Skeletal muscle tissue (tissue), 4 donors: ENCODE results near the gene PCSK6. TPM values are rescaled to one million over a fixed set of nuclear protein-coding genes. Genes with fewer than 3 reads are reported as not detected.
A peak's percentile ranks its signal among the peaks of the same experiment; 100 is the strongest.

Source experiments
- H3K27ac ChIP-seq: one replicate; pipeline ENCODE4 v1.7.0; 2013; ENCODE audit warnings: mild to moderate bottlenecking, low read depth, low read length, inconsistent platforms
- H3K27me3 ChIP-seq, 3 donors: one replicate each; pipeline ENCODE4 v1.7.0; 2013; ENCODE audit warnings: low read length in 3 of 3; ENCODE audit not compliant: control insufficient read depth in 3 of 3, insufficient read depth in 3 of 3
- H3K36me3 ChIP-seq, 3 donors: one replicate each; pipeline ENCODE4 v1.7.0; 2013; ENCODE audit warnings: low read length in 3 of 3; ENCODE audit not compliant: control insufficient read depth in 3 of 3, insufficient read depth in 3 of 3
- H3K4me1 ChIP-seq, 3 donors: one replicate each; pipeline ENCODE4 v1.7.0; 2013; ENCODE audit warnings: low read length in 3 of 3, mild to moderate bottlenecking in 3 of 3; ENCODE audit not compliant: control insufficient read depth in 3 of 3, insufficient read depth in 3 of 3
- H3K4me3 ChIP-seq, 3 donors: one replicate each; pipeline ENCODE4 v1.7.0; 2013; ENCODE audit warnings: low read length in 3 of 3
- H3K9ac ChIP-seq, 3 donors: one replicate each; pipeline ENCODE4 v1.7.0; 2013; ENCODE audit warnings: low read length in 3 of 3, mild to moderate bottlenecking in 3 of 3, moderate library complexity in 2 of 3, low read depth in 1 of 3
- H3K9me3 ChIP-seq, 3 donors: one replicate each; pipeline ENCODE4 v1.7.0; 2013; ENCODE audit warnings: low read length in 3 of 3; ENCODE audit not compliant: control insufficient read depth in 3 of 3
- total RNA-seq: library from RNA; depleted of rRNA; stranded (reverse); fragments of >200 nt; gene quantifications from one replicate; pipeline ENCODE4 v1.2.3, GENCODE V29; 2014
- donor health status: Osteomylitis.

The PCSK6 gene
- total RNA-seq = 11.5 TPM

DNA sequence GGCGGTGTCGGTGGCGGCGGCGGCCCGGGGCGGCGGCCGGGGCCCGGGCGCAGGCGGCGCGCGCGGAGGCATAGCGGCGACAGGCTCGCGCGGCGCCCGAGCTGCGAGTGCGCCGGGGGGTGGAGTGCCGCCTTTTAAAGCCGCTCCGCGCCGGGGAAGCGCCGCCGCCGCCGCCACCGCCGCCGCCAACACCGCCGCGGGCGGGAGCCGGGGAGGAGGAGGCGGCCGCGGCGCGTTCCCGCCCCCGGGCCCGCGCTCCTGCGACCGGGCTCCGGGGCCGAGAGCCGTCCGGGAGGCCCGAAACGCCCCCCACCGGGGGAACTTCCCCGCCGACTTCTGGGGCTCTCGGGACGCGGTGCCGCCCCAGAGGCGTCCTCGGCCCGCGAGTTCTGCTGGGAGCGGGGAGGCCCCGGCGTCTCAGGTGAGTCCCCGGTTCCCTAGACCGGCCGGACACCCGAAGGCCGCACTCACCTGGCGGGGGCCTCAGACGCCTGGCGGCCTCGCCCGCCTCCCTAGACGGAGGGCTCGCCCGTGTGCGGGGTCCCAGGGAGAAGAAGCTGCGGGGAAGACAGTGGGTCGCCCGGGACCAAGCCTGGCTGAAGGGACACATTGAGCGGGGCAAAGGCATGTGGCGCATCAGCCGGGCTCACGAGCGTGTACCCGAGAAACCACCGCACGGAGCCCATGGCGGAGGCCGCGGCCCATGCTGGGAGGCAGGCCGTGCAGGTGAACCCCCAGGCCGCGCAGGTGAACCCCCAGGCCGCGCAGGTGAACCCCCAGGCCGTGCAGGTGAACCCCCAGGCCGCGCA is at the start of gene PCSK6:
Gene PCSK6 (minus strand): TSS at position 109 of the 809 bp plus-strand sequence. CDS start 37 bp downstream, at position 72.
- H3K36me3 ChIP-seq = no peaks in the 10 kb centered on the region
- peaks cover 0 to 6% (median 3%) of the 10 kb centered on the region in 3 donors for H3K4me1 ChIP-seq
- no peaks in the 10 kb centered on the region for H3K9me3 ChIP-seq
- no peak within 1 kb of the TSS for H3K27ac ChIP-seq
- peak within 1 kb of the TSS in 2 of 3 donors; percentile 32 to 56 for H3K4me3 ChIP-seq
- peaks cover 0 to 10% (median 5%) of the 10 kb centered on the region in 3 donors for H3K27me3 ChIP-seq
- peak within 1 kb of the TSS; percentile 10 to 69 (median 64) for H3K9ac ChIP-seq

DNA sequence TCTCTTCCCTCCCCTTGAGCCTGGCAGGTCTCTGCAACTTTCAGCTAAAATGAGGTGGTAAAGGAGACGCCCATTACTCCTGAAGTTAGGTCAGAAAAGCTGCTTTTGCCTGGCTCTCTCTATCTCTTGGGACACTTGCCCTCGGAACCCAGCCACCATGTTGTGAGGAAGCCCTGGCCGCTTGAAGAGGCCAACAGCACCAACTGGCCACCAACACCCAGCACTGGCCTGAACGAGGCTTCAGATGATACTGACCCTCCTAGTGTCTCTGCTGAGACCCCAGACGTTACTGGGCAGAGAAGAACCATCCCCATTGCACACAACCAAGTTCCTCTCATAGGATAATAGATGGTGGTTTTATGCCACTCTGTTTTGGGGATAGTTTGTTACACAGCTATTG is 49.5 kb upstream of the PCSK6 start:
- Histone ChIP-seq H3K36me3 (no peaks in the 10 kb centered on the region), H3K9ac (no peak overlapping the region), H3K27me3 (peaks cover 10 to 15% (median 12%) of the 10 kb centered on the region in 3 donors), H3K4me3 (no peak overlapping the region), H3K27ac (no peak overlapping the region), H3K9me3 (peaks cover 0 to 2% (median 0%) of the 10 kb centered on the region in 3 donors), H3K4me1 (peaks cover 0 to 5% (median 4%) of the 10 kb centered on the region in 3 donors)

- no peak overlapping the region for H3K9ac ChIP-seq
- H3K27me3 ChIP-seq = peaks cover 2 to 8% (median 5%) of the 10 kb centered on the region in 3 donors
- H3K4me3 ChIP-seq = no peak overlapping the region
- H3K9me3 ChIP-seq = peaks cover 0 to 2% (median 0%) of the 10 kb centered on the region in 3 donors
- no peaks in the 10 kb centered on the region for H3K36me3 ChIP-seq
- no peak overlapping the region for H3K27ac ChIP-seq
- peaks cover 0 to 5% (median 4%) of the 10 kb centered on the region in 3 donors for H3K4me1 ChIP-seq
Measured at GRCh38 chr15:101538177-101538576, 48.7 kb upstream of the PCSK6 start.

GRCh38 chr15:101537483-101538080 is 48.1 kb upstream of the PCSK6 start:
- peaks cover 0 to 4% (median under 1%) of the 10 kb centered on the region in 3 donors for H3K27me3 ChIP-seq
- H3K4me3 ChIP-seq = no peak overlapping the region
- no peaks in the 10 kb centered on the region for H3K36me3 ChIP-seq
- H3K4me1 ChIP-seq = peaks cover 0 to 5% (median 4%) of the 10 kb centered on the region in 3 donors
- no peak overlapping the region for H3K9ac ChIP-seq
- H3K27ac ChIP-seq = no peak overlapping the region
- H3K9me3 ChIP-seq = peaks cover 0 to 2% (median 0%) of the 10 kb centered on the region in 3 donors

DNA sequence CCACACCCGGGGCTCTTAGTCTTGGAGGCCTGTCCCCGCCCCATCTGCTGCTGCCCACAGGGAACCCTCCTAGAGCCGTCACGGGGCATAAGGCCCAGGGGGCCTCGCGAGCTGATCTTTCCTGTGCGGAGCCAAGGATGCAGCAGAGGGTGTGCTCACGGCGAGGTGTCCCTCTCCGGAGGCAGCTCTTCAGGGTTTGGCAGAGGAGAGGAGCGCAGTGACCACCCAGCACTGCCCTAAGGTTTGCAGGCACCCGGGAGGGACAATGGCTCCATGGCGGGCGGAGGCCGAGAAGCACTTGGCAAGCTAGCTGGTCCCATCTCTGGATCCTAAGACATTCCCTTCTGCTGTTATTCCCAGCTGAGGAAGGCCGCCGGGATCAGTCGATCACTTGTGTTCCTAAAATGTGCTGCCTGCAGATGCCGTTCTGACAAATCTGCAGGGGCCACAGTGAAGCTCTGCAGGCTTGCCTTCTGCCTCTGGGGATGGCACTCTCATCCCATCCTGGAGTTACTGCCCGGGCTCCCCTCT is 47.4 kb upstream of the PCSK6 start:
- Histone ChIP-seq H3K9ac (no peak overlapping the region), H3K27ac (no peak overlapping the region)

DNA sequence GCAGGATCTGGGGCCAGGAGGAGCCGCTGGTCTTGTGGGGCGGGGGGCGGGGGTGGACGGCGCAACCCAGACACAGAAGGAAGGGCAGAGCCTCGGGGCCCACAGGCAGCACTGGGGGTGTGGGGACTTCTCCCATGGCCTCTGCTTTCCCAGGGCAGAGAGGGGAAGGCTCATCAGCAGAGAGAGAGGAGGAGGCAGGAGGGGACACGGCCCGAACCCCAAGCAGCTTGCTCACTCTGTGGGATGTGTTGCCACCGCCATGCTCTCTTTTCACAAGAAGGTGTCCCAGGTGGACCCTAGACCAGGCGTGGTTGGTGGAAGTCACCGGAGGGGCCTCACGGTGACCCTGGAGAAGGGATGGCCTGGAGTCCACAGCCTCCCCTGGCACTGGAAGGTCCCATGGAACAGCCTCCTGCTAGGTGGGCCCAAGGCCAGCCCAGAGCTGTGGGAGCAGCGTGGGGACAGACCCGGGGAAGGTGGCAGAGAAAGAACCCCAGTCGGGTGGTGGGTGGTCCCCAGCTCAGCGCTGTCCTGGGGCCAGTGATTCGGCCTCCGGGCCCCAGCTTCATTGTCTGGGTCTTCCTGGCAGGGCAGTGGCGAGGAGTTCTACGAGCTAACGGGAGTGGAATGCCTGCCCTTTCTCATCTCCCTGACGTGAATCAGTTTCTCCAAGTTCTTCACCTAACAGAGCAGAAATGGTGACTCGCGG is 46.8 kb upstream of the PCSK6 start:
- Histone ChIP-seq H3K9ac (no peak overlapping the region), H3K4me1 (peaks cover 0 to 5% (median 4%) of the 10 kb centered on the region in 3 donors), H3K27ac (no peak overlapping the region), H3K27me3 (peaks cover 0 to 4% (median 2%) of the 10 kb centered on the region in 3 donors), H3K36me3 (no peaks in the 10 kb centered on the region), H3K9me3 (peaks cover 0 to 2% (median 0%) of the 10 kb centered on the region in 3 donors), H3K4me3 (no peak overlapping the region)

More for the DNA sequence above, 47.4 kb upstream of the PCSK6 start:
- Histone ChIP-seq H3K4me1 (peaks cover 0 to 5% (median 4%) of the 10 kb centered on the region in 3 donors), H3K27me3 (peaks cover 0 to 4% (median 2%) of the 10 kb centered on the region in 3 donors), H3K36me3 (no peaks in the 10 kb centered on the region), H3K4me3 (no peak overlapping the region), H3K9me3 (peaks cover 0 to 2% (median 0%) of the 10 kb centered on the region in 3 donors)

- no peak overlapping the region for H3K4me3 ChIP-seq
- no peaks in the 10 kb centered on the region for H3K36me3 ChIP-seq
- peaks cover 0 to 2% (median 0%) of the 10 kb centered on the region in 3 donors for H3K9me3 ChIP-seq
Measured at GRCh38 chr15:101535170-101535902, 45.8 kb upstream of the PCSK6 start.

DNA sequence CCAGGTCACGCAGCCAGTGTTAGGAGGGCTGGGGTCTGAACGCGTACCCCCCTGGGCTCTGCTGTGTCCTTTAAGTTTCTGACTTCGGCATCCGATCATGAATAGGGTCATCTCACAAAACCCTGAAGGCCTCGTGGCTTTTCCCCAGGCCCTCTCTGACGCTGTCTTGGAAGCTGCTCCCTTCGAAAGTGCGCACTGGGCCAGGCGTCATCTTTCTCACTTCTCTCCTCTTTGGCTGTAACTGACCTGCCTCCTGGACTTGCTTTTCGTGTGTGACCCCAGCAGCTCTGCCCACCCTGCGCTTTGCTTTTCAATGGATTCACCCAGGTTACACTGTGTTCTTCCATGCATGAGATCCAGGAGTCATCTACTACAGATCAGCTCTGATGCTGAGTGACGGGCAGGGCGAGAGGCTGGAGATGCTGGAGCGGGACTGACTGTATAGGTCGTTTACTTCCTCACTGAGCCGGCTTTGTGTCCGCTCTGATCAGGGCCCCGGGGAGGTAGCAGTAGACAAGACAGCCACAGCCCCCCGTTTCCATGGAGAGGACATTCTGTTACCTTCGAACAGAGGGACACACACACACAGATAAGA is 45.0 kb upstream of the PCSK6 start:
- peaks cover 0 to 5% (median 0%) of the 10 kb centered on the region in 3 donors for H3K4me1 ChIP-seq
- H3K27ac ChIP-seq = no peak overlapping the region
- H3K27me3 ChIP-seq = peaks cover 0 to 4% (median 2%) of the 10 kb centered on the region in 3 donors
- H3K36me3 ChIP-seq = no peaks in the 10 kb centered on the region
- no peak overlapping the region for H3K9ac ChIP-seq
- H3K4me3 ChIP-seq = no peak overlapping the region
- peaks cover 0 to 2% (median 0%) of the 10 kb centered on the region in 3 donors for H3K9me3 ChIP-seq

More at GRCh38 chr15:101535170-101535902, 45.8 kb upstream of the PCSK6 start:
- peaks cover 0 to 5% (median 0%) of the 10 kb centered on the region in 3 donors for H3K4me1 ChIP-seq
- H3K27me3 ChIP-seq = peaks cover 0 to 4% (median 2%) of the 10 kb centered on the region in 3 donors
- H3K9ac ChIP-seq = no peak overlapping the region
- H3K27ac ChIP-seq = no peak overlapping the region
